ENCODE measurements around the gene KRTAP10-6.
"Not testable (repeated sequence)": the region's sequence is repeated elsewhere in the genome, so short reads cannot be mapped to it uniquely, and the experiment has no call there.

KRTAP10-6 gene

GRCh38 chr21:44592446-44593311 lies at the start of gene KRTAP10-6:
Gene KRTAP10-6 (minus strand): TSS chr21:44592505. CDS start chr21:44592484, 21 bp downstream.
- no peak for DNase-seq

- no peak for DNase-seq
Measured at GRCh38 chr21:44640761-44641160, 48.5 kb upstream of the KRTAP10-6 start.

GRCh38 chr21:44639331-44639655 lies 47.0 kb upstream of the KRTAP10-6 start:
- DNase-seq = no peak

GRCh38 chr21:44638506-44639330 lies 46.4 kb upstream of the KRTAP10-6 start:
- DNase-seq = not testable (repeated sequence)

- not testable (repeated sequence) for DNase-seq
Measured at GRCh38 chr21:44637851-44638348, 45.6 kb upstream of the KRTAP10-6 start.

- DNase-seq = no peak
Measured at GRCh38 chr21:44637018-44637850, 44.9 kb upstream of the KRTAP10-6 start, which contains the start of gene KRTAP10-10. Gene KRTAP10-10 (plus strand): TSS chr21:44637356. CDS start chr21:44637418, 62 bp downstream.

GRCh38 chr21:44636209-44637017 lies 44.1 kb upstream of the KRTAP10-6 start:
- DNase-seq = no peak

GRCh38 chr21:44632067-44632466 lies 39.8 kb upstream of the KRTAP10-6 start:
- no peak for DNase-seq

GRCh38 chr21:44630440-44630839 lies 38.1 kb upstream of the KRTAP10-6 start:
- no peak for DNase-seq

GRCh38 chr21:44628707-44629391 lies 36.5 kb upstream of the KRTAP10-6 start:
- no peak for DNase-seq

GRCh38 chr21:44627831-44628233 lies 35.5 kb upstream of the KRTAP10-6 start:
- not testable (repeated sequence) for DNase-seq

GRCh38 chr21:44627181-44627822 lies 35.0 kb upstream of the KRTAP10-6 start:
- not testable (repeated sequence) for DNase-seq

- no peak for DNase-seq
Measured at GRCh38 chr21:44626673-44627143, 34.4 kb upstream of the KRTAP10-6 start, which contains the start of gene KRTAP10-9. Gene KRTAP10-9 (plus strand): TSS chr21:44627093. CDS start chr21:44627172, 79 bp downstream.

- DNase-seq = no peak
Measured at GRCh38 chr21:44626262-44626661, 34.0 kb upstream of the KRTAP10-6 start.

- no peak for DNase-seq
Measured at GRCh38 chr21:44625756-44626155, 33.5 kb upstream of the KRTAP10-6 start.

GRCh38 chr21:44623575-44623974 lies 31.3 kb upstream of the KRTAP10-6 start:
- DNase-seq = no peak

GRCh38 chr21:44619886-44620285 lies 27.6 kb upstream of the KRTAP10-6 start:
- no peak for DNase-seq

- peak; percentile 48 for DNase-seq
Measured at GRCh38 chr21:44618909-44619308, 26.6 kb upstream of the KRTAP10-6 start.

- no peak for DNase-seq
Measured at GRCh38 chr21:44618504-44618903, 26.2 kb upstream of the KRTAP10-6 start.

- no peak for DNase-seq
Measured at GRCh38 chr21:44617071-44617501, 24.8 kb upstream of the KRTAP10-6 start.
